ENCODE measurements around the gene ABR.

The ABR gene

DNA sequence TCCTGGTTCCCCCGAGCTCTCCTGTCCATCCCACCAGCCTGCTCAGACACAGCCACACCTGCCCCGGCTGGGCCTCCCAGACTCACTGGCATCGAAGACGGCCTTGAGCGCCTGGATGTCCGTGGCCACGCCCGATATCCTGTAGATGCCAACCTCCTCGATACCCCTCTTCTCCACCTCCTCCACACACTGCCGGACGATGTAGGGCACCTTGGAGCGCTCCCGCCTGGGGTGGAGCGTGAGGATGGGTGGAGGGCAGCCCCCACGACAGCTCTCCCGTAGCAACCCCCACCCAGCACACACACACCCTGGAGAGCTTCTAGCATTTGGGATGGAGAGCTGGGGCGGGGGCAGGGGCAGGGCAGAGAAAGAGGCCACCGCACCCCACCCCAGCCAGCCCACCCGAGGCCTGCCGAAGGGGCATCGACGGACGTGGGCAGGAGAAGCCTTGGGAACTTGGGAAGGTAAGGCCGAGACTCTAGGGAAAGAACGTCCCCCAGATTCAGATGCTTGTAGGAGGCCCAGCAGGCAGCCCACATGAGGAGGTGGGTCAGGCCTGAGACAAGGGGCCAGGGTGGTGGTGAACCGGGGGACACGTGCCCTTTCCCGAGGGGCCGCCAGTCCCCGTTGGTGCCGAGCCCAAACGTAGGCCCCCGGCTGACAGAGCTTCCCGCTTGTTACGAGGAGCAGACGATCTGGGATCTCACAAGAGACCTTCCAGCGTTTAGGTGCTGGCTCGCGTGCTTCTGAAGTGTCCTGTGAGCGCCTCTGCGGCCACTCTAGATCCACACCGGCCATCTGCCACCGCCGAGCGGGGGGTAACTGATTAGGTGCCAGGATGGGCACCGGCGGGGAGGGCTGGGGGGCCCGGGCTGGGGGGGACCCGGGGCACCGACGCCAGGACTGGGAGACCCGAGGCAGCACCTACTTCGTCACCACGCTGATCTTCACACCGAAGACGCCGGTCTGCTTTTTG lies 167.7 kb downstream of the ABR start:
- no peak for DNase-seq (ENCODE audit: extremely low read depth in 1 of 2, low read depth in 1 of 2)

DNA sequence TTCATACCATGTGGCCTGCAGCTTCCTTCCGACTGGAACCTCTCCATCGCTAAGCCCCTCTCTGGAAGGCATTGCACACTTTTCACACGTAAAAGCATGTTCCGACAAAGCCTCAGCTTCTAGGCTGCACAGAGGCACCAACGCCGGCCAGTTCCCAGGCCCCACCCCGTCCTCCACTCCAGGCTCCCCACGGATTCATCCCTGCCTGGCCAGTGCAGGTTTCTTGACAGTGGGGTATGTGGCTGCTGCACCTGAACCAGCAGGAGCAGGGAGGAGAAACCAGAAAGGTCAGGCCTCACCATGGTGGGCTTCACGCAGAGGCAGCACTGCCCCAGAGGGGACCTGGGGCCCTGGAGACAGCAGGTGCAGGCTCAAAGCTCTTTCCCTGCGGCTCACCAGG lies 168.6 kb downstream of the ABR start:
- DNase-seq (ENCODE audit: extremely low read depth in 1 of 2, low read depth in 1 of 2) = no peak

DNA sequence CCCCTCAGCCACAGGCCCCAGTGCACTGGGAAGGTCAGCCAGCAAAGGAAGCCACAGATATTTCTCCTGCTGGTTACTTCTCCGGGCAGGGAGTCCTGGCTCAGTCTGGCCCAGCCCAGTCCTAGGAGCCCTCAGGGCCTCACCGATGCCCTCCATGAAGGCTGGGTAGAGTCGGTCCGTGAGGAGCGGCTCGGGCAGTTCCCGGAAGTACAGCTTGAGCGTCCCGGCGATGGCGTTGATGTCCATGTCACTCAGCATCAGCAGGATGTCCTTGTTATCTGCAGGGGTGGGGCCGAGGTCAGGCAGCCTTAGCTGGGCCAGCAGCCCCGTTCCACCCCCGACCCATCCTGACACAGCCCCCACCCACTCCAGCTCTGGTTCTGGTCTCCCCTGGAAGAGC lies 169.2 kb downstream of the ABR start:
- DNase-seq (ENCODE audit: extremely low read depth in 1 of 2, low read depth in 1 of 2) = no peak

DNA sequence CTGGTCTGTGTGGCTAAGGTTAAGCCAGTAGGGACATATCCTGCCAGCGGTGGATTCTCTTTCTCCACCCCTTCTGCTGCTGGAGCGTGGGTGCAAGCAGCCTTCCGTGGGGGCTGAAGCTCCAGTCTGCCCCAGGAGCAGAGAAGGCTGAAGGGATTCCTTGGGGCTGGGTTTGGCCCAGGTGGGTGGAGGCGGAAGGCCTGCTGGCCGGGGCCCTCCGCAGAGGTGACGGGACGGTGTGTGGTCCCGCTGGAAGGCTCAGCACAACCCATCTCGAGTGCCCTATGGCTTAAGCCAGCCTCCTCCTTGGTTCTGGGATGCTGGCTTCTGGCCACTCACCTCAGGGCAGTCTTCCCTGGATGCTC lies 169.7 kb downstream of the ABR start:
- no peak for DNase-seq (ENCODE audit: extremely low read depth in 1 of 2, low read depth in 1 of 2)

DNA sequence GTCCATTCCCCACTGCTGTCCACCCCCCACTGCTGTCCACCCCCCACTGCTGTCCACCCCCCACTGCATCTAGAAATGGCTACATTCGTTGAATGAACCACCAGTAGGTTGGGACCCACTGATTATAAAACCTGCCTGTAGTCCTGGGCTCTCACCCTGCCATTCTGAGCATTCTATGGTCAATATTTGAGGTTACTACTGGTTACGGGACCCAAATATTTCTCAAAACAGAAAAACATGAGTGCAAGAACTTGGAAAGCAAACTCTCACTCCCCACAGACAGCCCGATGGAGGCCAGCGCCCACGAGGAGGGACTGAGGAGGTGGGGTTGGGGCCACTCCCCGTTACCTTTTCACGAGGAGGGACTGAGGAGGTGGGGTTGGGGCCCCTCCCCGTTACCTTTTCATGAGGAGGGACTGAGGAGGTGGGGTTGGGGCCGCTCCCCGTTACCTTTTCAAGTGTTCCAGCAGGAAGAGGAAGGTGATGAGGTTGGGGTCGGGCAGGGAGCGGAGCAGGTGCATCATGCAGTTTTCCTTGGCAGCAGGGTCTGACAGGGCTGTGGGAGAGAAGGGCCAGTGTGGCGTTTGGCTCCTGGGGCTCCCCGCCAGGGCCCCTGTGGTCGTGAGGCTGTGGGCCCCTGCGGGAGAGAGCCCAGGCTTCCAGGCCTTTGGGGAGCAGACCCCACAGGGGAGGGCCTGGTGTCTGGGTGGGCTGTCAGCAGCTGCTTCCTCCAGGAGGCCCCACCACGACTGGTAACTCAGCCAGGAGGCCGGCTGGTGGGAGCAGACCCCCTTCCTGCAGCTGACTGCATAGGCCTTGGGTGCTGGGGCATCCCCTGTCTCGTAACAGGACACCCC lies 170.3 kb downstream of the ABR start:
- DNase-seq (ENCODE audit: extremely low read depth in 1 of 2, low read depth in 1 of 2) = no peak

DNA sequence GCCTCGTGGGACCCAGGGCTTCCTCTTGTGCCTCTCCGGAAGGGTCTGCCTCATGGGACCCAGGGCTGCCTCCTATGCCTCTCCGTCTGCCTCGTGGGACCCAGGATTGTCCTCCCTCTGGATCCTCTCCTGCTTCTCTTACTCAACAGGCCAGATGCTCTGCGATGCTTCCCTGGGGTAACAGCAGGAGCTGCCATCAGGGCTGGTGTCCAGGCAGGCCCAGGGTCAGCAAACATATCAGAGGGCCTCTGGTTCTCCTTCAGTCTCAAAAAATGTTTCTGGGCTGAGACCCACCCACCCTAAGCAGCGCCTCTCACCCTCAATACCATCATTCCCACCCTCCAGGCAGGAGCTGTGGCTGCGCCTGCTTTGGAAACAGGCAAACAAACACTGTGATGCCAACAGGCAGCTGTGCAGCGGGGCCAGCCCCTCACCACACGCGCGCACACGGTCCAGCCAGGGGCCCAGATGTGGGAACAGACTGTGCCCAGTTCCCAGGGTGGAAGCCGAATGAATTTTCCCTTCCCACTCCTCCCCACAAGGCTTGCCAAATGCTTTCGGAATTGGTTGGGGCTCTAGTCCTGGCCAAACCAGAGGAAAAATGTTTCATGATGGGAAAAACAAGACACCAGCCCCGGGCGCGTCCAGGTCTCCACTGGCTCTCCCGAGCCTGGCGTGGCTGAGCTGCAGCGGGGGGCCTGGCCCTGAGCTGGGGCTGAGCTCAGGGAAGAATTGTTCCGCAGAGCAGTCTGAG lies 171.6 kb downstream of the ABR start:
- DNase-seq (ENCODE audit: extremely low read depth in 1 of 2, low read depth in 1 of 2) = no peak

DNA sequence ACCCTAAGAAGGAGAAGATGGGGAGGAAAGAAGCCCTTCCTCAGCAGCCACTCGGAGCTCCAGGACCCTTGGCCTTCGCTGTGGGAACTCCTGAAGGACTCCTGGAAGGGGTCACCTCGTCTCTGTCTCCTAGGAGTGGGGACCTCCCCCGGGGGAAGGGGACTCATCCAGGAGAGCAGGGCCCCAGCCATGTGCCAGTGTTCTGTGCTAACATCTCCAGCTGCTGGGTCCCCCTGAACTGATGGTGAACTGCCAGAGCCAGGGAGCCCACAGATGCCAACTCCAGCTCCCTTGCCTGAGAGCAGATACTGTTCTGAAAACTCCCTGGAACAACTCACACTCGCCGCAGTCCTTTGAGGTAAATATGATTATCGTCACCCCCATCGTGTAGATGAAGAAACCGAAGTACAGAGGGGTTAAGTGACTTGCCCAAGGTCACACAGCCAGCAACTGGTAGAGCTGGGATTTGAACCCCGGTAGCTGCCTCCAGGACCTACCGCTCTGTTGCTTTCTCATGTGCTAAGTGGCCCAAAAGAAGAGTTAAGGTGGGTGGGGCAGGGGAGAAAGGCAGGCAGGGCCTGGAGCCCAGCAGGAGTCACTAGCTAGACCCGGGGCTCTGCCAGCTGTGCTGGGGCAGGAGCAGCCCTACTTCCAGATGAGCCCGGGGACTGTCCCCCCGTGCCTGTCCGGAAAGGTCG lies 172.3 kb downstream of the ABR start:
- no peak for DNase-seq (ENCODE audit: extremely low read depth in 1 of 2, low read depth in 1 of 2)

DNA sequence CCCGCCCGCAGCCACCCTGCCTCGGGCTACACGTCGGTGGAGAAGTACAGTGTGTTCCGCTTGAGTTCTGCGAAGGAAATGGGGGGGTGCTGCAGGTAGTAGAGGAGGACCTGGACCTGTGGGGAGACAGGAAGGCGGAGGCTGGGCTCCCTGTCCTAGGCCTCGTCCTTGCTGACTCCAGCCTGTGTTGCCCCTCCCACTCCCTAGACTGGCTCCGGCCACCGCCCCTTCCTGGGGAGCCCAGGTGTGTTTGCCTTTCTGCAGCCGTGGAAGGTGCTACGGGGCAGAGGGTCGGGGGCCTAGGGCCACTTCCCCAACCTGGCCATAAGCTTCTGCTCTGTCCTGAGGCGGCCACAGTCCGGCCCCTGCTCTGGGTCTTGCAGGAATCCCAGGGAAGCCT lies 173.7 kb downstream of the ABR start:
- DNase-seq (ENCODE audit: extremely low read depth in 1 of 2, low read depth in 1 of 2) = no peak

DNA sequence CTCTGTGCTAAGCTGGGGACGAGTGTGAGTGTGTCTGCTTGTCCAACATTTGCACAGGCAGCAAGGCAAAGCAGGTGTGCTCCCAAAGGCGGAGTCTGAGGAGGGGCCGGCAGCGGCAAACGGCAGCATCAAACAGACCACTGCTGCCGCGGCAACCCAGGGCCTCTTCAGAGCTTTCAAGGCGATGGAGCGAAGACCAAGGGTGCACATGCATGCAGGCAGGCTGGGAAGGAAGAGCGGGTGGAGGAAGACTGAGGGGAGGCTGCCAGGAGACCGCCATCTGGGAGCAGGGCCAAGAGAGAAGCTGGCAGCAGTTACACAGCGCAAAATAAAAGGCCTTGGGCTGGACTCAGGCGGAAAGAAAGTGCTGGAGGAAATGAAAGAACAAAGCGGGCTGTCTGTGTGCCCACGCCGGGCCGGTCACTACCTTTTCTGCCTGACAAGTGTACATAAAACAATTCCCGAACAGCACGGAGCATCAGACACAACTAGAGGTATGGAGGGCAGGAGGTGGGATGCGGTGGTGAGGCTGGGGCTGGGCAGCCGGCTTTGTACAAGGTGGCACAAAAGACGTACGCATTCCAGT lies 174.3 kb downstream of the ABR start:
- DNase-seq (ENCODE audit: extremely low read depth in 1 of 2, low read depth in 1 of 2) = no peak

DNA sequence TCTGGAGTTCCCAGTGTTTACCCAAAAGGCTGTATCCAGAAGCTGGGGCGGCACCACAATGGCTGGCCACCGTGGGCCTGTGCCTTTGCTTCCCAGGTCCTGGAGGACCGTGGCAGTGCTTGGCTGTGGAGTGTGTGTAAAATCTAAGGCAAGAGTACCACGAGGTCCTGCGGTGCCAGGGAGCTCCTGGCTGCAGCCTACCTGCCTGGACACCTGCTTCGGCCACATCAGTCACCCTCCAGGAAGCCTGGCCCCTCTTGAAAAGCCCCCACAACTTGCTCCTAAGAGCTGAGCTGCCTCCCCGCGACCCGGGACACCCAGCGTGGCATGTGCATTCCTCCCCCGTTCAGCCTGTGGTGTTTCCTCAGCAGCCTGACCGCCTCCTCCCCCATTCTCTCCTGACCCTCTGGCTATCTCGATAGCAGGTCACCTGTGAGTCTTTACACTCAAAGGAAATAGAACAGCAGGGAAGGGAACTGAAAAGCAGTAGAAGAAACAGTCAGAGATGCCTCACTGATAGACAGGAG lies 174.9 kb downstream of the ABR start:
- DNase-seq (ENCODE audit: extremely low read depth in 1 of 2, low read depth in 1 of 2) = no peak

DNA sequence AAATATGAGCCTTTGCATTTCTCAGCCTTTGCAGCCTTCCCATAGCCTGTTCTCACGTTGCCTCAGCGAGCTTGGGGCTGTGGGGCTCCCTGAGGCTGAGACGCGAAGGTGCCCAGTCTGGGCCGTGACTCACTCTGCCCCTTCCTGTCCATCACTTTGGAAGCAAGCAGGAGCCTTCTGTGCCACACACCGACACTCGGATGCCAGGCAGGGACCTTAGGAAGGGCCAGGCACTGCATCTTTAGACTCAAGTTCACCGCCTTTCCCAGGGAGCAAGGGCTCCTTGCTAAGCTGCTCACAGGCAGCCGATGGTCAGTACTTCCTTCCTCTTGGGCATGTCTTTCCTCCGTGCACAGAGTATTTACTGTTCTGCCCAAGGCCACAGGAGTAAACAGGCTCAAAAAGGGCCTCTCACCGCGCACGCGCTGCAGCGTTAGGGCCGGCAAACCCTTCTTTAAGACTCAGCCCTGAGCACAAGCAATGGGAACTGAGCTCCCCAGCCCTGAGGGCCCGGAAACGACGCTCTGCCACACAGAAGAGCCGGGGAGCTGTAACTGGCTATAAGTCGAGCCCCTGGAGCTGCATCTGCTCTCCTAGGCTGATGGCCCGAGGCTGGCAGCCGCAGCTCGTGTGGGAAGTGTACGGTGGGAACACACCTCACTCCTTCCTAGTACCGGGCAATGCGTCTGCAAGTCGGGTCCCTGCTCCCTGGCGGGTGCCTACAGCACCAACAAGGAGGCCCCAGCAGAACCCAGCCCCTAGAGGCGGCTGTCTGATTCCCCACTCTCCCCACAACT lies 175.6 kb downstream of the ABR start:
- no peak for DNase-seq (ENCODE audit: extremely low read depth in 1 of 2, low read depth in 1 of 2)

DNA sequence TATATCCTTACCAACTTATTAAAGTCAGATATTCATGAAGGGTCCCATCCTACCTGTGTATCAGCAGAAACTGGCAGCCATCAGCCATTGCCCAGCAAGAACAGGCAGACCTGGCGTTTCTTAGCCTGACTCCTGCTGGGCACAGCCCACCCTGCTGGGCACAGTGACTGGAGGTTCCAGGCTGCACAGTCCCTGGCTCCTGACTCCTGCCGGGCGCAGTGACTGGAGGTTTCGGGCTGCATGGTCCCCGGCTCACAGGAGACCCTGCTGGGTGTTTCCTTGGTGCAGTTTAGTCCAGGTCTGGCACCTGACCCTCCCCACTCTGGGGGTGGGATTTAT lies 176.2 kb downstream of the ABR start:
- no peak for DNase-seq (ENCODE audit: extremely low read depth in 1 of 2, low read depth in 1 of 2)

DNA sequence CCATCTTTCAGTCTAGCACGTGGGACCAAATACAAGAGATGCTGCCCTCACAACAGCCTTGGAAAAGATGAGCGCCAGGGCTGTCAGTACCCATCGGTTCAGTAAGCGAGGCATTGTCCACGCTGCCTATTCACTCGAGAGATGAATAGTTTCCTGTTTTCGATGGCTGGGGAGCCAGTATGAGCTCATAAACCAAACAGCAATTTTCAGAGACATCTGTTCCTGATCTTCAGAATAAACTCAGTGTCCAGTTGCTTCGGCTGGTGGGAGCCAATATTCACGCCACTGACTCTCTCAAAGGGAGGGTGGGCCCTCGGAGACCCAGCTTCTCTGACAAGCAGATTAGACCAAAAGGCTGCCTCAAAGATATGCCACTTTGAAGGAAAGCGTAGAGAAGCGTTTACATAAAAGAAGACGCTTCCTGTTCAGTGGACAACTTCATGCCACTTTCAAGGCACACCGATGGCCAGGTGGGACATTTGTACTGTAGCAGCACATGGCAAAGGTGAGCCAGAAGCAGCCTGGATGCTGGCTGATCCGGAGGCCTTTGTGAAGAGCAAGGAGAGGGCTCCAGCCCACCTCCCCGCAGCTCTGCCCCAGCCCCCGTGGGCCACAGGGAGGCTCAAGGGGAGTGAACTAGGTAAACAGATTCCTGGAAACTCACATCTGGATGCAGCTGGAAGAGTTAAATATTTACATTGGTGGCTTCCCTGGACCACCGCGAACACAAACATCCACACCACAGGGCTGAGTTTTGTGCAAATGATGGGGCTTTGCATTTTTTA lies 176.8 kb downstream of the ABR start:
- DNase-seq (ENCODE audit: extremely low read depth in 1 of 2, low read depth in 1 of 2) = no peak

DNA sequence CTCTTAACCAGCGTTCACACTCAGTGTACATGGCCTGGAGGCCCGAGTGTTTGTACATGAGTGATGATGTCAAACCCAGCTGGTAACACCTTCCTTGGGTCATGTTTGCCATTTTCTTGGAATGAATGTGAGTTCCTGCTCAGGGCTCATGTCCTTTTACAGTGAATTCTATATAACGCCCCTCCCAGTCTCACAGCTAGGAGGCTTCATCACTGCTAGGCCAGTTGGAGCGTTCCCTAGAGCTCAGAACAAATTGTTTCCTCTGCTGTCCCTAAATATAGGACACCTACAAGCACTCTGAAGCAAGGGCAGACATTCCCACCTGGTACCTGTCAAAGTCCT lies 177.4 kb downstream of the ABR start:
- no peak for DNase-seq (ENCODE audit: extremely low read depth in 1 of 2, low read depth in 1 of 2)

DNA sequence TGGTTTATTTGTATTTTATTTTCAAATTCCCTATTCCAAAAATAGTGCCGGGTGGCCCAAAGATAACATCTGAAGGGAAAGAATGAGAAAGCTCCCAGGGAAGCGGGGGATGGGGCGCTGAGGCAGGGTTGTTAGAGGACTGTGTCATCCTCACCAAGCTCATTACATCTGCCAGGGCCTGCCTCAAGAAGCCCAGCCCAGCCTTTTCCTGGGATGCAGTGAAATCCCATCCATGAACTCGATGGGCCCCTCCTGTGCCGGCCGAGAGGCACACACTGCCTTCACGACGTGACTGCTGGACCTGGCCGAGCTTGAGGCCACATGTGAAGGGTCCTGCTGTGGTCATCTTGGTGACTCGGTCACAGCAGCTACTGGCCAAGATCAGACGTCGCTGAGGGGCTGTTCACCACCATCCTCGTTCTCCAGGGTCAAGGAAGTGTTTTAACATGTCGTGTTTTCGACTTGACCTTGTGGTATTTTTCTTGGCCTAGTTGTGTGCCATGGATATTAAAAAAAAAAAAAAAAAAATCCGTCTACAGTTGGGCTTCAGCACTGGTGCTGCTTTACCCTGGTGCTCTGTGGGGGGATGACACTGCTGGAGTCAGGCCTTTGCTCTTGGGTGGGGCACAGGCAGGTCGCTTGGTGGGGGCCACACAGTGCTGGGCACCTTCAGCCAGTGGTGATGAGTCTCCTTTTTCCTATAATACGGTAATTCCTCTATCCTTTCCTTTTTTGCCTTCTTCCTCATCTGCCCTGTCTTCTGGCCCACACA lies 178.0 kb downstream of the ABR start:
- DNase-seq (ENCODE audit: extremely low read depth in 1 of 2, low read depth in 1 of 2) = no peak

DNA sequence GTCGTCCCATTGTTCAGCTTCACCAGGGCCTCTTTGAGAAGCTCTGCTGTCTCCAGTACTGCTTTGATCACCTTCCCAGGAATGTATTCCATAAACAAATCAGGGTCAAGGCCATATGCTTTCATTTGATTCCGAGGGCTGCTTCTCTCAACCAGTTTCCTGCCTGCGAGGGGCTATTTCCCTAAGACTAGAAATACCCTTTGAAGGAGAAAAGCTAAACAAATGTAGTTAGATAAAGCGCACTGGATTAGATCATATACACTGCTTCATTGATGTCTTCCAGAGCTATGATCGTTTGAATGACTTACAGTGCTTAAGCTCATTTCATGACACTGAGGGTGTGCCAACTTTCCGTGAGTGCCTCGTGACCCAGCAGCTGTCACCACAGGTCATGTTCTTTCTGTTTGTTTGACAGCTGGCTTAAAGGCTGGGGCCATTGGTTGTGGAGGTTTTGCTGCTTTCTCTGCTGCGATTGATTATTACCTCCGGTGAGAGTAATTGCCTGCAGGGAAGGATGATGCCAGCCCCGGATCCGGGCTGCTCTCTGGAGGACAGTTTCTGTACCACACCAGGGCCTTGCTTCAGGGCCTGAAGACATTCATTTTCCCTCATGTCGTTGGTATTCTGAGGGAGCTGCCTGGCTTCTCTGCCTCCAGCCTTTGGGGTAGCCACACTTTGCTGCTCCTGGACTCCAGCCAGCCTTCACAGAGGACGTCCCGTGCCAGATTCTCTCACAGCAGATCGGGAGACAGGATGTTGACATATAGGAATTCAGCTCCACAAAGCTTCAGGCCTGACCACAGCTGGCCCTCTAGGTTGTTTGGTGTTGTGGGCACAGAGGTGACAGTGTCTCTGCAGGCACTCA lies 179.0 kb downstream of the ABR start:
- no peak for DNase-seq (ENCODE audit: extremely low read depth in 1 of 2, low read depth in 1 of 2)

DNA sequence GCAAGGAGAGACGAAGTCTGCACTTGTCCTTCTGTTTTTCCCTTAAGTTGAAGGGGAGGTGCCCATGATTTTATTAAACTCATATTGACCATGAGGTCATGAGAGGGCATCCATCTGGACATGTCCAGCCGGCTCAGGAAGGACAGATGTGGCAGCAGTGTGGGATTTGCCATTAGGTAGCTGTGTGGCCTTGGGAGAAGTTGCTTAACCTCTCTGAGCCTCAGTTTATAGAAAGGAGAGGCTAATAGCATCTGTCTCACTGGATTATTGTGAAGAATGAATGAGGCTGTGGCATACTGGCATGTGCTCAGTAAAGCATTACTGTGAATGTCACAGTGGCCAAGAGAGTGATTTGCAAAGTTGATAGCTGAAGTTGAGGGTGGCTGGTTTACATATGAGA lies 181.7 kb downstream of the ABR start:
- DNase-seq (ENCODE audit: extremely low read depth in 1 of 2, low read depth in 1 of 2) = no peak
